K562 (cell line): ENCODE results near the gene TXNRD2. TPM values are rescaled to one million over a fixed set of nuclear protein-coding genes. Genes with fewer than 3 reads are reported as not detected.

ENCODE experiments used
- ATAC-seq: fragments of 200-7000 bp; cut with Tn5 transposase; 3 replicates; pipeline ENCODE4 v1.9.1; 2020; ENCODE audit warnings: moderate library complexity
- BruUV-seq: library from RNA; stranded (reverse); fragments of 400-500 nt; replicated peaks from 2 replicates; lab custom pipeline; 2021; lab: Mats Ljungman, UMichigan
- CTCF ChIA-PET: fragments of 300-600 bp; formaldehyde crosslinking; extraction: SDS; loops from one replicate; lab custom pipeline; 2021; ENCODE audit warnings: low intra/inter-chr PET ratio; lab: Yijun Ruan, JAX
- POLR2A ChIA-PET: fragments of 300-600, 350-650 bp; sonication (Branson Sonifier 250); formaldehyde crosslinking; extraction: SDS; loops from one replicate; lab custom pipeline; 2021; ENCODE audit warnings: antibody characterized with exemption, inconsistent platforms; lab: Yijun Ruan, JAX
- DNase-seq, 4 experiments: peaks; one replicate each; pipeline versions ENCODE4 v3.0.0 to v3.0.0-alpha.2; 2011 to 2018; ENCODE audit warnings: low spot score in 3 of 4, mixed read lengths in 3 of 4; ENCODE audit errors: extremely low read depth in 1 of 4
- FAIRE-seq: peaks from 2 replicates; lab custom pipeline; 2011; peaks lifted over from hg19 to GRCh38; lab: Jason Lieb, UNC
- H2AFZ ChIP-seq: 2 replicates; pipeline ENCODE4 v1.6.0; 2011; ENCODE audit warnings: low read depth, low read length, control low read depth, inconsistent platforms
- H3K27ac ChIP-seq: fragments of 200-600 bp; 3 replicates; pipeline ENCODE4 v1.8.0; 2011; ENCODE audit warnings: low read depth, mild to moderate bottlenecking, control low read depth, inconsistent platforms, low read length, moderate library complexity, mixed read lengths; ENCODE audit errors: extremely low read depth
- H3K27me3 ChIP-seq, 2 experiments: fragments of 300-600 bp in 1 of 2; 2 replicates in 1 of 2; 3 replicates in 1 of 2; pipeline versions ENCODE4 v1.6.0 to v1.8.0; 2011; ENCODE audit warnings: inconsistent platforms in 2 of 2, low read length in 2 of 2, mild to moderate bottlenecking in 1 of 2, mixed read lengths in 1 of 2, moderate library complexity in 1 of 2; ENCODE audit not compliant: control insufficient read depth in 2 of 2, insufficient read depth in 2 of 2
- H3K36me3 ChIP-seq: fragments of 300-600 bp; 3 replicates; pipeline ENCODE4 v1.8.0; 2011; ENCODE audit warnings: mild to moderate bottlenecking, low read length, inconsistent platforms; ENCODE audit not compliant: control insufficient read depth, insufficient read depth
- H3K4me1 ChIP-seq, 2 experiments: fragments of 200-600 bp in 1 of 2; replicated peaks in 1 of 2; 2 replicates in 1 of 2; 3 replicates in 1 of 2; pipeline versions ENCODE4 v1.5.1 to v1.8.0; 2011; ENCODE audit warnings: inconsistent platforms in 2 of 2, low read length in 2 of 2, mild to moderate bottlenecking in 1 of 2, mixed read lengths in 1 of 2, moderate library complexity in 1 of 2; ENCODE audit not compliant: control insufficient read depth in 2 of 2, insufficient read depth in 2 of 2
- H3K4me2 ChIP-seq: 2 replicates; pipeline ENCODE4 v1.6.1; 2011; ENCODE audit warnings: low read length, control low read depth, inconsistent platforms, mixed read lengths; ENCODE audit not compliant: insufficient read depth
- H3K4me3 ChIP-seq: fragments of 200-600 bp; sonication (generic), shearing (Covaris generic); 2 replicates; pipeline ENCODE4 v1.5.1; 2016; ENCODE audit warnings: control low read depth, inconsistent platforms
- H3K79me2 ChIP-seq: fragments of 200-600 bp; 3 replicates; pipeline ENCODE4 v1.8.0; 2011; ENCODE audit warnings: low read length, inconsistent platforms; ENCODE audit not compliant: control insufficient read depth, insufficient read depth
- H3K9ac ChIP-seq, 2 experiments: 2 replicates each; pipeline versions ENCODE4 v1.6.0 to v1.6.1; 2011; ENCODE audit warnings: low read depth in 2 of 2, low read length in 2 of 2, control low read depth in 1 of 2, inconsistent platforms in 1 of 2, mild to moderate bottlenecking in 1 of 2, mixed read lengths in 1 of 2; ENCODE audit not compliant: insufficient read depth in 1 of 2
- H3K9me1 ChIP-seq: one replicate; pipeline ENCODE4 v1.6.0; 2011; ENCODE audit warnings: inconsistent platforms, mild to moderate bottlenecking, low read length, moderate library complexity; ENCODE audit not compliant: control insufficient read depth, insufficient read depth
- H3K9me3 ChIP-seq: replicated peaks from 2 replicates; pipeline ENCODE4 v1.5.1; 2011; ENCODE audit warnings: low read depth, low read length, inconsistent platforms; ENCODE audit not compliant: control insufficient read depth, insufficient read depth
- H4K20me1 ChIP-seq: replicated peaks from 2 replicates; pipeline ENCODE4 v1.6.1; 2011; ENCODE audit warnings: low read length, inconsistent platforms, mixed read lengths; ENCODE audit not compliant: control insufficient read depth, insufficient read depth
- CHCHD3 ChIP-seq: fragments of 250-450 bp; sonication (Bioruptor Pico); IDR thresholded peaks from 2 replicates; pipeline ENCODE4 v2.1.2; 2022; ENCODE audit warnings: mild to moderate bottlenecking
- CXXC5 ChIP-seq: fragments of 250-450 bp; sonication (Bioruptor Pico); IDR thresholded peaks from 2 replicates; pipeline ENCODE4 v1.8.0; 2022; ENCODE audit warnings: inconsistent platforms, mild to moderate bottlenecking, moderate library complexity
- KDM5B ChIP-seq: fragments of 200-600 bp; sonication (generic); IDR thresholded peaks from 2 replicates; pipeline ENCODE4 v1.6.1; 2012; ENCODE audit warnings: low read depth, mild to moderate bottlenecking, moderate library complexity, low read length, control low read depth, inconsistent platforms; ENCODE audit not compliant: insufficient replicate concordance
- NBN ChIP-seq: fragments of 450-650 bp; IDR thresholded peaks from 2 replicates; pipeline ENCODE4 v1.6.1; 2016; ENCODE audit warnings: low read depth, mild to moderate bottlenecking
- PHB ChIP-seq: fragments of 250-450 bp; sonication (Bioruptor Pico); IDR thresholded peaks from 2 replicates; pipeline ENCODE4 v1.5.0; 2021
- POLR2AphosphoS2 ChIP-seq: IDR thresholded peaks from 2 replicates; pipeline ENCODE4 v1.6.1; 2012; ENCODE audit warnings: low read length, improper control_type of control experiment
- PTBP1 ChIP-seq: fragments of 200-400 bp; formaldehyde crosslinking; IDR thresholded peaks from 2 replicates; pipeline ENCODE4 v1.6.1; 2017; ENCODE audit warnings: low read depth, low read length
- RBBP5 ChIP-seq: fragments of 200-600 bp; sonication (generic); IDR thresholded peaks from 2 replicates; pipeline ENCODE4 v1.6.1; 2012; ENCODE audit warnings: borderline replicate concordance, mild to moderate bottlenecking, low read length, control low read depth, inconsistent platforms; ENCODE audit not compliant: insufficient read depth, poor library complexity, severe bottlenecking
- SIRT6 ChIP-seq: IDR thresholded peaks from one replicate; pipeline ENCODE4 v1.6.1; 2012; ENCODE audit warnings: low read depth, mild to moderate bottlenecking, control low read depth, inconsistent platforms, low read length, moderate library complexity
- SRF ChIP-seq, 2 experiments: fragments of 250-450, 450-650 bp in 1 of 2; sonication (Bioruptor Pico) in 1 of 2; sonication (generic) in 1 of 2; formaldehyde crosslinking; IDR thresholded peaks; 2 replicates each; pipeline versions ENCODE4 v1.5.0 to v1.5.1; 2020 to 2022; ENCODE audit warnings: mild to moderate bottlenecking in 1 of 2, missing genetic modification reagents in 1 of 2
- WHSC1 ChIP-seq: IDR thresholded peaks from one replicate; pipeline ENCODE4 v1.6.1; 2012; ENCODE audit warnings: low read length, control low read depth, inconsistent platforms
- ZBTB7A ChIP-seq: IDR thresholded peaks from 2 replicates; pipeline ENCODE4 v1.6.1; 2011; ENCODE audit warnings: low read depth, mild to moderate bottlenecking, low read length, moderate library complexity, borderline replicate concordance; ENCODE audit not compliant: control insufficient read depth
- ZKSCAN1 ChIP-seq: fragments of 150-350 bp; IDR thresholded peaks from 2 replicates; pipeline ENCODE4 v1.6.1; 2016; ENCODE audit warnings: low read depth, low read length
- ZNF239 ChIP-seq: fragments of 250-450 bp; sonication (Bioruptor Pico); IDR thresholded peaks from 2 replicates; pipeline ENCODE4 v1.4.0; 2020; ENCODE audit warnings: mild to moderate bottlenecking
- ZSCAN29 ChIP-seq: fragments of 450-650 bp; IDR thresholded peaks from 2 replicates; pipeline ENCODE4 v1.6.1; 2017
- WGBS: fragments of 100-300 bp; shearing (Covaris generic); methylation state at CpG from one replicate; pipeline ENCODE4 v1.1.6; 2016; ENCODE audit warnings: low coverage, mixed read lengths; ENCODE audit not compliant: insufficient coverage; ENCODE audit errors: missing lambda C conversion rate; 5-methylcytosine and 5-hydroxymethylcytosine counted together
- in situ Hi-C: fragments of 300-500 bp; cut with MboI; formaldehyde crosslinking; loops from 4 replicates; pipeline ENCODE4 v1.15.0; 2018; ENCODE audit warnings: inconsistent platforms, mixed read lengths
- intact Hi-C: fragments of 100-400 bp; cut with micrococcal nuclease; formaldehyde crosslinking; loops from 2 replicates; pipeline ENCODE4 v1.14.2; 2022
- polyA plus RNA-seq, 8 experiments: library from polyadenylated mRNA; depleted of rRNA in 4 of 8; stranded (reverse) in 5 of 8; unstranded in 3 of 8; fragments of >200 nt; fragmentation: Nextera tagmentation in 2 of 8; fragmentation: Illumina TruSeq in 1 of 8; extraction: Ambion mirVana in 2 of 8; extraction: Trizol in 1 of 8; gene quantifications; 2 replicates each; pipeline versions ENCODE4 v1.2.1 to v1.2.3, GENCODE V29; 2011 to 2014; ENCODE audit warnings: inconsistent platforms in 1 of 8, missing spikeins in 1 of 8
- total RNA-seq, 7 experiments: library from RNA; depleted of rRNA in 6 of 7; stranded (reverse); fragments of >200 nt in 6 of 7; fragmentation: Illumina TruSeq in 2 of 7; extraction: Trizol in 2 of 7; gene quantifications; 2 replicates each; pipeline versions ENCODE4 v1.2.1 to v1.2.3, GENCODE V29; 2011 to 2021; ENCODE audit warnings: low replicate concordance in 1 of 7
- TF ChIP-seq, protein P1 (sequence below): sonication (generic); formaldehyde crosslinking; IDR thresholded peaks from 2 replicates; pipeline ENCODE4 v1.8.1; 2023; ENCODE audit warnings: mild to moderate bottlenecking, missing genetic modification reagents
- TF ChIP-seq, protein P2 (sequence below), 2 experiments: IDR thresholded peaks in 1 of 2; conservative IDR thresholded peaks in 1 of 2; 2 replicates each; pipeline ENCODE4 v1.6.1; 2016; ENCODE audit warnings: low read depth in 2 of 2, mild to moderate bottlenecking in 1 of 2, missing compliant biosample characterization in 1 of 2, missing genetic modification characterization in 1 of 2, moderate library complexity in 1 of 2

The TXNRD2 gene
- total and polyA plus RNA-seq, 9 of the 15 experiments (the other 6 are each of a cell fraction or from before 2014, with no cell fraction given): 3.3 to 80.2 (median 49.4) TPM

- peaks cover 38% of the 10 kb centered on the region; the same call in 1 of the 2 replicates for H4K20me1 ChIP-seq
- H3K9me1 ChIP-seq: peaks cover 3% of the 10 kb centered on the region
- H3K36me3 ChIP-seq: peaks cover 86% of the 10 kb centered on the region; the same call in 2 of the 3 replicates
- H2AFZ ChIP-seq: no peak overlapping the region
- no peak overlapping the region for H3K4me3 ChIP-seq
- in situ Hi-C loops (no loop called here), intact Hi-C loops (no loop called here)
- no peaks in the 10 kb centered on the region for H3K27me3 ChIP-seq
- ChIA-PET POLR2A (interaction anchor here (0.6 to 13.7 kb wide), 4 partner anchors 12 to 159 kb away, joined by 3 to 115 read pairs (median 27); partner anchors contain the start of genes RANBP1 and TRMT2A), CTCF (interaction anchor here (0.6 to 1.1 kb wide), 4 partner anchors 41 to 161 kb away, joined by 3 to 6 read pairs (median 3); no protein-coding TSS in a partner anchor)
- FAIRE-seq (no peak), DNase-seq (no peak), ATAC-seq (no peak)
- no peaks in the 10 kb centered on the region for H3K9me3 ChIP-seq
- peak overlapping the region in 1 of 2 experiments; percentile 31; a peak in 1 of 4 replicates for H3K9ac ChIP-seq
- H3K27ac ChIP-seq: no peak overlapping the region
- peaks cover 4 to 68% of the 10 kb centered on the region in 2 experiments; a peak in 4 of 5 replicates for H3K4me1 ChIP-seq
- H3K79me2 ChIP-seq: no peaks in the 10 kb centered on the region
- 88% methylated on average over 7 of the region's 7 CpGs for WGBS
- no peak overlapping the region for H3K4me2 ChIP-seq
- BruUV-seq: no TSS peak
- TF ChIP-seq ZNF239 (CRISPR knock-in tag) (no peak), ZBTB7A (peak; percentile 12; the same call in 1 of the 2 replicates), SIRT6 (peak; percentile 68), NBN (no peak), POLR2AphosphoS2 (peak; percentile 50; the same call in 1 of the 2 replicates), WHSC1 (peak; percentile 19), CHCHD3 (CRISPR knock-in tag) (0 out of 2 replicates have a peak, but pooled peaks have one; percentile 1), ZKSCAN1 (peak; percentile 93), CXXC5 (CRISPR knock-in tag) (no peak), PTBP1 (0 out of 2 replicates have a peak, but pooled peaks have one; percentile 27), KDM5B (peak; percentile 48), PHB (CRISPR knock-in tag) (peak; percentile 78; the same call in 1 of the 2 replicates), SRF (CRISPR knock-in tag; IDR thresholded peaks at IDR 0.05) (0 out of 4 replicates have a peak, but pooled peaks of 1 of the 2 experiments have one; percentile 18), ZSCAN29 (no peak), RBBP5 (peak; percentile 36)
- TF ChIP-seq, protein P1, sequence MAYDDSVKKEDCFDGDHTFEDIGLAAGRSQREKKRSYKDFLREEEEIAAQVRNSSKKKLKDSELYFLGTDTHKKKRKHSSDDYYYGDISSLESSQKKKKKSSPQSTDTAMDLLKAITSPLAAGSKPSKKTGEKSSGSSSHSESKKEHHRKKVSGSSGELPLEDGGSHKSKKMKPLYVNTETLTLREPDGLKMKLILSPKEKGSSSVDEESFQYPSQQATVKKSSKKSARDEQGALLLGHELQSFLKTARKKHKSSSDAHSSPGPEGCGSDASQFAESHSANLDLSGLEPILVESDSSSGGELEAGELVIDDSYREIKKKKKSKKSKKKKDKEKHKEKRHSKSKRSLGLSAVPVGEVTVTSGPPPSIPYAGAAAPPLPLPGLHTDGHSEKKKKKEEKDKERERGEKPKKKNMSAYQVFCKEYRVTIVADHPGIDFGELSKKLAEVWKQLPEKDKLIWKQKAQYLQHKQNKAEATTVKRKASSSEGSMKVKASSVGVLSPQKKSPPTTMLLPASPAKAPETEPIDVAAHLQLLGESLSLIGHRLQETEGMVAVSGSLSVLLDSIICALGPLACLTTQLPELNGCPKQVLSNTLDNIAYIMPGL: no peak
- TF ChIP-seq, protein P2, sequence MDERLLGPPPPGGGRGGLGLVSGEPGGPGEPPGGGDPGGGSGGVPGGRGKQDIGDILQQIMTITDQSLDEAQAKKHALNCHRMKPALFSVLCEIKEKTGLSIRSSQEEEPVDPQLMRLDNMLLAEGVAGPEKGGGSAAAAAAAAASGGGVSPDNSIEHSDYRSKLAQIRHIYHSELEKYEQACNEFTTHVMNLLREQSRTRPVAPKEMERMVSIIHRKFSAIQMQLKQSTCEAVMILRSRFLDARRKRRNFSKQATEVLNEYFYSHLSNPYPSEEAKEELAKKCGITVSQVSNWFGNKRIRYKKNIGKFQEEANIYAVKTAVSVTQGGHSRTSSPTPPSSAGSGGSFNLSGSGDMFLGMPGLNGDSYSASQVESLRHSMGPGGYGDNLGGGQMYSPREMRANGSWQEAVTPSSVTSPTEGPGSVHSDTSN (CRISPR knock-in tag; IDR thresholded peaks at IDR 0.05; ENCODE audit: low read depth): no peak
- TF ChIP-seq, protein P2 (tag; conservative IDR thresholded peaks at IDR 0.05; ENCODE audit: low read depth): no peak
These were observed 26.3 kb upstream of the TXNRD2 start for GRCh38 chr22:19967850-19968449.
